ENCODE results near the gene PDIK1L. TPM values are rescaled to one million over a fixed set of nuclear protein-coding genes. Genes with fewer than 3 reads are reported as not detected.

Gene PDIK1L
- total RNA-seq, 2 experiments from 2014 or later = 12.9 to 17.2 TPM

- CTCF ChIA-PET (ENCODE audit: unreplicated experiment) = no interaction called here
- no peak overlapping the region for H3K27ac ChIP-seq (ENCODE audit: low read depth, low read length, poor library complexity, severe bottlenecking)
- POLR2A ChIA-PET = no interaction called here
- no peaks in the 10 kb centered on the region for H3K9me2 ChIP-seq (ENCODE audit: insufficient read depth, low read length)
- no peak overlapping the region for H2AFZ ChIP-seq (ENCODE audit: low read length)
- DNase-seq (ENCODE audit: low spot score) = no peak
- H3K4me2 ChIP-seq (ENCODE audit: low read length) = no peak overlapping the region
- H3K79me2 ChIP-seq (ENCODE audit: insufficient read depth, low read depth, low read length) = peaks cover 3% of the 10 kb centered on the region; the same call in 1 of the 2 replicates
- intact Hi-C loops (cut with micrococcal nuclease; ENCODE audit: unreplicated experiment) = no loop called here
- no TSS peak for BruUV-seq (replicated peaks)
- TF ChIP-seq EZH2phosphoT487 (IDR thresholded peaks at IDR 0.05; ENCODE audit: borderline replicate concordance, low read depth, low read length) (no peak), CTCF (conservative IDR thresholded peaks at IDR 0.05; ENCODE audit: low read length) (no peak)
- H3K9me3 ChIP-seq (ENCODE audit: low read length) = no peaks in the 10 kb centered on the region
- no peaks in the 10 kb centered on the region for H3K36me3 ChIP-seq (ENCODE audit: insufficient read depth, low read length)
- H4K20me1 ChIP-seq (ENCODE audit: insufficient read depth, low read length) = no peaks in the 10 kb centered on the region
- H3K4me3 ChIP-seq (ENCODE audit: low read depth, low read length, poor library complexity, severe bottlenecking) = no peak overlapping the region
- no peaks in the 10 kb centered on the region for H3K4me1 ChIP-seq (ENCODE audit: insufficient read depth, low read length, poor library complexity, severe bottlenecking)
These were observed 53.5 kb downstream of the PDIK1L start for GRCh38 chr1:26164861-26165842.

DNA sequence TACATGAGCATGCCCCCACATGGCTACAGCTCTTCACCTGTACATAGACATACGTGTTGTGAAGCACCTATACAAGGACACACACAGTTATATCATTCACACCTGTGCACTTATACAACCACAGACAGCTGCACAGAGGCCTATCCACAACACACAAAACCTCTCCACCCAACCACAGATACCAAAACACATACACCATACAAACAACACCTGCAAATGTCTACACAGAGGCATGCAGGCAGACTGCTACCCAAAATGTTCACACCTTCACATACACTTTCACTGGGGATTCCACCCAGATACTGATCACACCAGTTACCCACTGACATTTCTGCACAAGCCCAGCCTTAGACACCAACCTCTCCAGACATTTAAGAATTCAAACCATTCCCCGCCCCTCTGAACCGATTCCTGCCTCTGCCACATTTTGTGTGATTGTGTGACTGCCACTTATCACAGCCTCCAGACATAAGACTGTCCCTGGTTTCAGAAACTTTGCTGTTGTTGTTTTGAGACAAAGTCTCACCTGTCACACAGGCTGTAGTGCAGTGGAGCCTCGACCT lies 55.2 kb downstream of the PDIK1L start:
- POLR2A ChIA-PET = no interaction called here

More for the DNA sequence above, 55.2 kb downstream of the PDIK1L start:
- Histone ChIP-seq H3K27ac (ENCODE audit: low read depth, low read length, poor library complexity, severe bottlenecking) (no peak overlapping the region), H4K20me1 (ENCODE audit: insufficient read depth, low read length) (no peaks in the 10 kb centered on the region), H3K9me2 (ENCODE audit: insufficient read depth, low read length) (no peaks in the 10 kb centered on the region), H3K4me2 (ENCODE audit: low read length) (no peak overlapping the region), H3K9me3 (ENCODE audit: low read length) (no peaks in the 10 kb centered on the region), H3K4me1 (ENCODE audit: insufficient read depth, low read length, poor library complexity, severe bottlenecking) (peaks cover 9% of the 10 kb centered on the region), H2AFZ (ENCODE audit: low read length) (no peak overlapping the region), H3K79me2 (ENCODE audit: insufficient read depth, low read depth, low read length) (peaks cover 14% of the 10 kb centered on the region), H3K36me3 (ENCODE audit: insufficient read depth, low read length) (peaks cover 10% of the 10 kb centered on the region; the same call in 1 of the 2 replicates), H3K4me3 (ENCODE audit: low read depth, low read length, poor library complexity, severe bottlenecking) (no peak overlapping the region)
- intact Hi-C loops (cut with micrococcal nuclease; ENCODE audit: unreplicated experiment) = no loop called here
- DNase-seq (ENCODE audit: low spot score) = no peak
- TF ChIP-seq CTCF (conservative IDR thresholded peaks at IDR 0.05; ENCODE audit: low read length) = no peak
- TF ChIP-seq EZH2phosphoT487 (IDR thresholded peaks at IDR 0.05; ENCODE audit: borderline replicate concordance, low read depth, low read length) = no peak
- BruUV-seq (replicated peaks) = no TSS peak
- CTCF ChIA-PET (ENCODE audit: unreplicated experiment) = no interaction called here

Measured in OCI-LY7 (cell line).